BJ (cell line): ENCODE data around the gene ZDHHC16. TPM values are rescaled to one million over a fixed set of nuclear protein-coding genes. Genes with fewer than 3 reads are reported as not detected.
"Not testable (repeated sequence)": the region's sequence is repeated elsewhere in the genome, so short reads cannot be mapped to it uniquely, and the experiment has no call there.

ENCODE experiments used
- CTCF ChIA-PET: fragments of 350-600 bp; formaldehyde crosslinking; extraction: SDS; loops from one replicate; lab custom pipeline; 2021; ENCODE audit warnings: antibody characterized with exemption, inconsistent platforms; lab: Yijun Ruan, JAX
- POLR2A ChIA-PET: fragments of 300-600 bp; sonication (Branson Sonifier 250); formaldehyde crosslinking; extraction: SDS; loops from one replicate; lab custom pipeline; 2021; ENCODE audit warnings: antibody characterized with exemption; lab: Charles Lee
- DNase-seq: peaks from one replicate; pipeline ENCODE4 v3.0.0-alpha.2; 2011; ENCODE audit warnings: low read depth
- H3K27me3 ChIP-seq: 2 replicates; pipeline ENCODE4 v1.6.0; 2011; ENCODE audit warnings: low read length; ENCODE audit not compliant: control insufficient read depth, insufficient read depth
- H3K36me3 ChIP-seq: 2 replicates; pipeline ENCODE4 v1.5.1; 2011; ENCODE audit warnings: low read length; ENCODE audit not compliant: control insufficient read depth, insufficient read depth
- H3K4me3 ChIP-seq: 2 replicates; pipeline ENCODE4 v1.5.1; 2011; ENCODE audit warnings: low read depth, mild to moderate bottlenecking, control low read depth, low read length
- polyA plus RNA-seq: library from polyadenylated mRNA; depleted of rRNA; stranded (reverse); fragments of >200 nt; gene quantifications from 2 replicates; pipeline ENCODE4 v1.2.3, GENCODE V29; 2011
- TF ChIP-seq, protein P1 (sequence below): IDR thresholded peaks from 2 replicates; pipeline ENCODE4 v1.5.1; 2011; ENCODE audit warnings: low read depth, mild to moderate bottlenecking, control low read depth, inconsistent platforms, low read length, moderate library complexity; ENCODE audit not compliant: insufficient read depth

Gene ZDHHC16
- polyA plus RNA-seq, 1 experiment, result 101 TPM

DNA sequence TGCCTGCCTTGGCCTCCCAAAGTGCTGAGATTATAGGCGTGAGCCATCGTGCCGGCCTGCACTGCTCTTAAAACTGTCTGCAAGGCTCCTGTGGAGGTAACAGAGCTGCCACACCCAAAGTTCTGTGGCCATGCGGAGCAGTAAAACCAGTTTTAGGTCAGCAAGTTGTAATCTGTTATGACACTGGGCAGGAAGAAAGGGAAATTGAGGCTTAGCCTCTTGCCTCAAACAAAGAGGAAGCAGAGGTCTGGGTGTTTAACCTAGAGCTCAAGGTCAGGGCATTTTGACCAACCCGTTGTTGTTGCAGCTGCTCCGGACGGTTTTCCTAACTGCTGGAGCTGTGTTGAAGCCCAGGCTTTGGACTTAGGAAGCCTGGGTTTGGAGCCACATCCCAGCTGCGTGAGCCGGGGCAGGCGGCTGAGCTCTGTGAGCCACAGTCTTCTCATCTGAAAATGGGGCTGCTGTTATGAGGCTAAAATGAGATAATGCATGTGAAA lies 37.4 kb upstream of the ZDHHC16 start:
- no peak overlapping the region for H3K4me3 ChIP-seq
- no peak for DNase-seq
- ChIA-PET CTCF (interaction anchor here (0.8 to 8.2 kb wide), 5 partner anchors 9 to 202 kb away, joined by 3 to 62 read pairs (median 3); no protein-coding TSS in a partner anchor), POLR2A (no interaction called here)
- H3K27me3 ChIP-seq, result no peaks in the 10 kb centered on the region
- H3K36me3 ChIP-seq, result no peaks in the 10 kb centered on the region
- TF ChIP-seq, protein P1, sequence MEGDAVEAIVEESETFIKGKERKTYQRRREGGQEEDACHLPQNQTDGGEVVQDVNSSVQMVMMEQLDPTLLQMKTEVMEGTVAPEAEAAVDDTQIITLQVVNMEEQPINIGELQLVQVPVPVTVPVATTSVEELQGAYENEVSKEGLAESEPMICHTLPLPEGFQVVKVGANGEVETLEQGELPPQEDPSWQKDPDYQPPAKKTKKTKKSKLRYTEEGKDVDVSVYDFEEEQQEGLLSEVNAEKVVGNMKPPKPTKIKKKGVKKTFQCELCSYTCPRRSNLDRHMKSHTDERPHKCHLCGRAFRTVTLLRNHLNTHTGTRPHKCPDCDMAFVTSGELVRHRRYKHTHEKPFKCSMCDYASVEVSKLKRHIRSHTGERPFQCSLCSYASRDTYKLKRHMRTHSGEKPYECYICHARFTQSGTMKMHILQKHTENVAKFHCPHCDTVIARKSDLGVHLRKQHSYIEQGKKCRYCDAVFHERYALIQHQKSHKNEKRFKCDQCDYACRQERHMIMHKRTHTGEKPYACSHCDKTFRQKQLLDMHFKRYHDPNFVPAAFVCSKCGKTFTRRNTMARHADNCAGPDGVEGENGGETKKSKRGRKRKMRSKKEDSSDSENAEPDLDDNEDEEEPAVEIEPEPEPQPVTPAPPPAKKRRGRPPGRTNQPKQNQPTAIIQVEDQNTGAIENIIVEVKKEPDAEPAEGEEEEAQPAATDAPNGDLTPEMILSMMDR, result no peak

DNA sequence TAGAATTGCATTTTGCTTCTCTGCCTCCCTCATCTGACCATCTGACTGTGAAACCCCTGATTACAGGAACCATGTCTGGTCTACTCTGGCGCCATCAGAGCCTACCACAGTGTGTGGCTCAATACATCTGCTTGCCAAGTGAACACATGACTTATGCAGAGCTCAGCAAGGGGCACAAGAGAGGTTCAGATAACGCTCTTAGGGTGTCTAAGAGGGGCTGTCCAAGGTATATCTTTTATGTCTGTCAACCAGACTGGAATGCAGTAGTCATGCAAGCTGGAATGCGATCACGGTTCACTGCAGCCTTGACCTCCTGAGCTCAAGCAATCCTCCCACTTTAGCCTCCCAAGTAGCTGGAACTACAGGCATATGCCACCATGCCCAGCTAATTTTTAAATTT lies 34.6 kb upstream of the ZDHHC16 start:
- DNase-seq, result no peak
- Histone ChIP-seq H3K36me3 (no peaks in the 10 kb centered on the region), H3K27me3 (no peaks in the 10 kb centered on the region), H3K4me3 (no peak overlapping the region)
- ChIA-PET POLR2A (no interaction called here), CTCF (interaction anchor here (8.2 kb wide), 1 partner anchor 9 kb away, joined by 62 read pairs; no protein-coding TSS in a partner anchor)
- TF ChIP-seq, protein P1, result no peak

DNA sequence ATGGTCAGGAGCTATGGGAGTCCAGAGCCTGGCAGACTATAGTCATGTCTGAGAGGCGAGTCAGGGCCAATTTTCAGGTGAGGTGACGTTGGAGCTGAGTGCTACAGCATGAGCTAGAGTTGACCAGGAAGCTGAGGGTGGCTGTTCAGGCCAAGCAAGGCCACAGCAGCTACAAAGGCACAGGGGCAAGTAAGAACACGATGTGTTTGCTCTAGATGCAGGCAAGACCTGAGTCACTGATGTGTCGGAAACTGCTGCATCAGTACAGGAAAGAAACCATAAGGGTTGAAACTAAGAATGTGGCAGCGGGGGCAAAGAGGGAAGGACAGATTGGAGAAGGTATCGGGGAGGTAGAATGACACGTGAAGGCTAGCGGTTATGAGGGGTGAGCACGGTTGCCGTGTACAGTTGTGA lies 33.1 kb upstream of the ZDHHC16 start:
- Histone ChIP-seq H3K27me3 (no peaks in the 10 kb centered on the region), H3K36me3 (no peaks in the 10 kb centered on the region), H3K4me3 (no peak overlapping the region)
- no peak for DNase-seq
- TF ChIP-seq, protein P1, result no peak
- POLR2A ChIA-PET, result no interaction called here
- CTCF ChIA-PET, result interaction anchor here (8.2 kb wide), 1 partner anchor 8 kb away, joined by 62 read pairs; no protein-coding TSS in a partner anchor

DNA sequence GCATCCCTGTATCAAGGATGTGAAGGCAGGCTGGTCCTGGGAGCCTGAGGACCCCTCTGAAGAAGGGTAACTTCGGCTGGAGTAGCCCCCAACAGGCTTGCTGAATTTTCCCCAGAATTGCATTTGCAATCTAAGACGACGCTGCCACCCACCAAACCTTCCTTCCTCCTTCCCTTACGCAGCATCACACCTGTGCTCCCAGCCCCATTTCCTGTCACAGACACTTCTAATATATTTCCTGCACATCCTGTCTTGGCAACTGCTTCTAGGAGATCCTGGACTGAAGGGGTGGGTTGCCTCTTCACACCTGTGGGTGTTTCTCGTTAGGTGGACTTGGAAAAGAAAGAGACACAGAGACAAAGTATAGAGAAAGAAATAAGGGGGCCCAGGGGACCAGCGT lies 29.4 kb upstream of the ZDHHC16 start:
- no peaks in the 10 kb centered on the region for H3K27me3 ChIP-seq
- TF ChIP-seq, protein P1, result no peak
- DNase-seq, result no peak
- ChIA-PET CTCF (no interaction called here), POLR2A (no interaction called here)
- no peaks in the 10 kb centered on the region for H3K36me3 ChIP-seq
- H3K4me3 ChIP-seq, result no peak overlapping the region

DNA sequence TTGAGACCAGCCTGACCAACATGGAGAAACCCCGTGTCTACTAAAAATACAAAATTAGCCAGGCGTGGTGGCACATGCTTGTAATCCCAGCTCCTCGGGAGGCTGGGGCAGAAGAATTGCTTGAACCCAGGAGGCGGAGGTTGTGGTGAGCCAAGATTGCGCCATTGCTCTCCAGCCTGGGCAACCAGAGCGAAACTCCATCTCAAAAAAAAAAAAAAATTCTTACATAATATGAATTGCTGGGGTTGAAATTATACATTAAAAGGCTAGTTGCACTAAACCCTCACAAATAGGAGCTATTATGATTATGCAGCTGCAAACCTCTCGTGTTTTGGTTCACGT lies 22.2 kb upstream of the ZDHHC16 start:
- POLR2A ChIA-PET, result interaction anchor here (0.6 kb wide), 1 partner anchor 29 kb away, joined by 7 read pairs; no protein-coding TSS in a partner anchor
- H3K4me3 ChIP-seq, H3K27me3 ChIP-seq, H3K36me3 ChIP-seq, DNase-seq: not testable (repeated sequence)
- CTCF ChIA-PET, result interaction anchor here (0.6 to 6.6 kb wide), 3 partner anchors 14 to 302 kb away, joined by 3 to 62 read pairs (median 4); no protein-coding TSS in a partner anchor
